ENCODE results near the gene UBL4A. TPM values are rescaled to one million over a fixed set of nuclear protein-coding genes. Genes with fewer than 3 reads are reported as not detected.

Gene UBL4A
- total and polyA plus RNA-seq, 12 donors, result 18.3 to 95.6 (median 51.6) TPM

- 44 to 86% (median 66%) methylated on average over 4 to 35 of the region's 35 CpGs for WGBS, 4 donors
- Histone ChIP-seq H3K9me3 (replicated peaks in 1 of 3) (no peaks in the 10 kb centered on the region), H3K27ac (peak overlapping the region; percentile 53 to 93 (median 74)), H3K4me1 (replicated peaks in 1 of 2) (peaks cover 5 to 14% of the 10 kb centered on the region in 2 donors), H3K4me3 (peak overlapping the region in 2 of 4 donors; percentile 32 to 73), H3K36me3 (replicated peaks in 1 of 2) (no peaks in the 10 kb centered on the region), H3K27me3 (no peaks in the 10 kb centered on the region)
- TF ChIP-seq POLR2A (IDR thresholded peaks at IDR 0.05) (no peak), CTCF (IDR thresholded peaks at IDR 0.05) (no peak)
- intact Hi-C loops (cut with DNase I), result no loop called here
- DNase-seq, result peak in 4 of 7 donors; percentile 27 to 57 (median 42)
Measured at GRCh38 chrX:154485150-154486051, 1.0 kb downstream of the UBL4A start.

- H3K27ac ChIP-seq, result peak overlapping the region in 3 of 5 donors; percentile 27 to 93 (median 85)
- peaks cover 5 to 11% of the 10 kb centered on the region in 2 donors for H3K4me1 ChIP-seq (replicated peaks in 1 of 2)
- peak in 6 of 7 donors; percentile 58 to 76 (median 67) for DNase-seq
- WGBS, 4 donors, result 66 to 89% (median 78%) methylated on average over 4 to 16 of the region's 16 CpGs
- intact Hi-C loops (cut with DNase I), result no loop called here
- no peaks in the 10 kb centered on the region for H3K36me3 ChIP-seq (replicated peaks in 1 of 2)
- no peaks in the 10 kb centered on the region for H3K9me3 ChIP-seq (replicated peaks in 1 of 3)
- H3K27me3 ChIP-seq, result no peaks in the 10 kb centered on the region
- no peak overlapping the region for H3K4me3 ChIP-seq
- TF ChIP-seq CTCF (IDR thresholded peaks at IDR 0.05) (no peak), POLR2A (IDR thresholded peaks at IDR 0.05) (peak in 1 of 2 donors; percentile 28)
Measured at GRCh38 chrX:154484255-154485149, 1.9 kb downstream of the UBL4A start.

- H3K4me3 ChIP-seq, result no peak overlapping the region
- DNase-seq, result peak in 1 of 7 donors; percentile 11
- no peaks in the 10 kb centered on the region for H3K9me3 ChIP-seq (replicated peaks in 1 of 3)
- no peak overlapping the region for H3K27ac ChIP-seq
- H3K4me1 ChIP-seq (replicated peaks in 1 of 2), result peaks cover 5 to 9% of the 10 kb centered on the region in 2 donors
- intact Hi-C loops (cut with DNase I), result no loop called here
- H3K36me3 ChIP-seq (replicated peaks in 1 of 2), result no peaks in the 10 kb centered on the region
- no peak for TF ChIP-seq POLR2A (IDR thresholded peaks at IDR 0.05)
- TF ChIP-seq CTCF (IDR thresholded peaks at IDR 0.05), result no peak
- 78 to 94% (median 80%) methylated on average over 5 to 7 of the region's 7 CpGs for WGBS, 4 donors
- no peaks in the 10 kb centered on the region for H3K27me3 ChIP-seq
Measured at GRCh38 chrX:154483325-154483724, 3.1 kb downstream of the UBL4A start.

GRCh38 chrX:154482786-154483185, 3.6 kb downstream of the UBL4A start:
- H3K36me3 ChIP-seq (replicated peaks in 1 of 2), result no peaks in the 10 kb centered on the region
- TF ChIP-seq POLR2A (IDR thresholded peaks at IDR 0.05) (no peak), CTCF (IDR thresholded peaks at IDR 0.05) (no peak)
- no peak overlapping the region for H3K27ac ChIP-seq
- no peak overlapping the region for H3K4me3 ChIP-seq
- no peaks in the 10 kb centered on the region for H3K27me3 ChIP-seq
- H3K4me1 ChIP-seq (replicated peaks in 1 of 2), result peaks cover 5 to 9% of the 10 kb centered on the region in 2 donors
- intact Hi-C loops (cut with DNase I), result no loop called here
- H3K9me3 ChIP-seq (replicated peaks in 1 of 3), result no peaks in the 10 kb centered on the region
- WGBS, 4 donors, result 40 to 100% (median 80%) methylated on average over 1 to 7 of the region's 7 CpGs
- peak in 2 of 7 donors; percentile 10 to 16 for DNase-seq
